Activated T-helper 9 cell treated with anti-CD3 and anti-CD28 coated beads, Interleukin-2, amount 50 U/mL, for 16 hours (primary cell): ENCODE measurements around the gene PTPRN2.

ENCODE experiments used
- DNase-seq: peaks from one replicate; pipeline ENCODE4 v3.0.0-alpha.2; 2020; ENCODE audit warnings: low read depth

The PTPRN2 gene

GRCh38 chr7:158015403-158016179 lies 572.0 kb downstream of the PTPRN2 start:
- no peak for DNase-seq

GRCh38 chr7:158014976-158015375 lies 572.6 kb downstream of the PTPRN2 start:
- DNase-seq: no peak

GRCh38 chr7:158013085-158013668 lies 574.4 kb downstream of the PTPRN2 start:
- DNase-seq: no peak

GRCh38 chr7:158011941-158012340 lies 575.7 kb downstream of the PTPRN2 start:
- DNase-seq: no peak

- DNase-seq: no peak
Measured at GRCh38 chr7:158010961-158011693, 576.5 kb downstream of the PTPRN2 start.

GRCh38 chr7:158009886-158010285 lies 577.7 kb downstream of the PTPRN2 start:
- DNase-seq: no peak

GRCh38 chr7:158008267-158008666 lies 579.4 kb downstream of the PTPRN2 start:
- DNase-seq: no peak

GRCh38 chr7:158007697-158008257 lies 579.8 kb downstream of the PTPRN2 start:
- DNase-seq: no peak

- no peak for DNase-seq
Measured at GRCh38 chr7:158006841-158007696, 580.6 kb downstream of the PTPRN2 start.

GRCh38 chr7:158005531-158005930 lies 582.1 kb downstream of the PTPRN2 start:
- no peak for DNase-seq

GRCh38 chr7:158004123-158004490 lies 583.5 kb downstream of the PTPRN2 start:
- no peak for DNase-seq

- no peak for DNase-seq
Measured at GRCh38 chr7:158003441-158004122, 584.0 kb downstream of the PTPRN2 start.

- DNase-seq: no peak
Measured at GRCh38 chr7:158002486-158003080, 585.0 kb downstream of the PTPRN2 start.

GRCh38 chr7:158001621-158002320 lies 585.9 kb downstream of the PTPRN2 start:
- DNase-seq: no peak

- DNase-seq: no peak
Measured at GRCh38 chr7:158001003-158001402, 586.6 kb downstream of the PTPRN2 start.

GRCh38 chr7:158000160-158000559 lies 587.5 kb downstream of the PTPRN2 start:
- no peak for DNase-seq

- DNase-seq: no peak
Measured at GRCh38 chr7:157998884-157999552, 588.6 kb downstream of the PTPRN2 start.

GRCh38 chr7:157997471-157997870 lies 590.2 kb downstream of the PTPRN2 start:
- DNase-seq: no peak

- no peak for DNase-seq
Measured at GRCh38 chr7:157997080-157997440, 590.6 kb downstream of the PTPRN2 start.
